ENCODE measurements around the gene SLC6A8.

SLC6A8 gene

GRCh38 chrX:153644356-153645125 lies 43.2 kb upstream of the SLC6A8 start:
- intact Hi-C loops (cut with DNase I; ENCODE audit: low total_unique reads): no loop called here
- H3K27me3 ChIP-seq: peaks cover 0 to 80% of the 10 kb centered on the region in 2 donors
- H3K27ac ChIP-seq: no peak overlapping the region
- TF ChIP-seq CTCF (IDR thresholded peaks at IDR 0.05): no peak
- DNase-seq: no peak
- no peak overlapping the region for H3K4me3 ChIP-seq
- no peaks in the 10 kb centered on the region for H3K9me3 ChIP-seq
- peaks cover 0 to 37% (median 25%) of the 10 kb centered on the region in 4 donors for H3K4me1 ChIP-seq
- no peaks in the 10 kb centered on the region for H3K36me3 ChIP-seq

- no peak for DNase-seq
- H3K27me3 ChIP-seq: peaks cover 0 to 86% of the 10 kb centered on the region in 2 donors
Measured at GRCh38 chrX:153645151-153645550, 42.6 kb upstream of the SLC6A8 start.

GRCh38 chrX:153645921-153646488 lies 41.7 kb upstream of the SLC6A8 start:
- H3K27me3 ChIP-seq: peaks cover 0 to 86% of the 10 kb centered on the region in 2 donors
- H3K36me3 ChIP-seq: no peaks in the 10 kb centered on the region
- H3K9me3 ChIP-seq: no peaks in the 10 kb centered on the region
- no peak for TF ChIP-seq CTCF (IDR thresholded peaks at IDR 0.05)
- intact Hi-C loops (cut with DNase I; ENCODE audit: low total_unique reads): no loop called here
- peaks cover 0 to 37% (median 25%) of the 10 kb centered on the region in 4 donors for H3K4me1 ChIP-seq
- peak in 1 of 2 donors; percentile 29 for DNase-seq
- H3K27ac ChIP-seq: no peak overlapping the region
- H3K4me3 ChIP-seq: no peak overlapping the region

More at GRCh38 chrX:153645151-153645550, 42.6 kb upstream of the SLC6A8 start:
- Histone ChIP-seq H3K27ac (no peak overlapping the region), H3K4me3 (no peak overlapping the region), H3K4me1 (peaks cover 0 to 37% (median 25%) of the 10 kb centered on the region in 4 donors), H3K9me3 (no peaks in the 10 kb centered on the region), H3K36me3 (no peaks in the 10 kb centered on the region)
- no peak for TF ChIP-seq CTCF (IDR thresholded peaks at IDR 0.05)
- intact Hi-C loops (cut with DNase I; ENCODE audit: low total_unique reads): no loop called here

- Histone ChIP-seq H3K27ac (no peak within 1 kb of the TSS), H3K9me3 (no peaks in the 10 kb centered on the region), H3K27me3 (peaks cover 0 to 78% of the 10 kb centered on the region in 2 donors), H3K36me3 (no peaks in the 10 kb centered on the region), H3K4me1 (peaks cover 0 to 35% (median 23%) of the 10 kb centered on the region in 4 donors), H3K4me3 (peak within 1 kb of the TSS in 1 of 2 donors; percentile 34)
- TF ChIP-seq CTCF (IDR thresholded peaks at IDR 0.05): no peak
- intact Hi-C loops (cut with DNase I; ENCODE audit: low total_unique reads): no loop called here
- DNase-seq: peak in 1 of 2 donors; percentile 28
Measured at GRCh38 chrX:153646620-153647373, 40.9 kb upstream of the SLC6A8 start, which contains the start of gene DUSP9. TSS of gene DUSP9 (plus strand) at chrX:153647203. CDS start at chrX:153647954, 751 bp downstream.

- intact Hi-C loops (cut with DNase I; ENCODE audit: low total_unique reads): no loop called here
Measured at GRCh38 chrX:153647461-153648357, 40.0 kb upstream of the SLC6A8 start.

More at GRCh38 chrX:153647461-153648357, 40.0 kb upstream of the SLC6A8 start:
- peaks cover 0 to 69% of the 10 kb centered on the region in 2 donors for H3K27me3 ChIP-seq
- no peaks in the 10 kb centered on the region for H3K36me3 ChIP-seq
- no peaks in the 10 kb centered on the region for H3K9me3 ChIP-seq
- peaks cover 0 to 28% (median 17%) of the 10 kb centered on the region in 4 donors for H3K4me1 ChIP-seq
- peak overlapping the region in 1 of 2 donors; percentile 34 for H3K4me3 ChIP-seq
- peak in 1 of 2 donors; percentile 48 for DNase-seq
- TF ChIP-seq CTCF (IDR thresholded peaks at IDR 0.05): no peak
- H3K27ac ChIP-seq: no peak overlapping the region
